ENCODE data around the gene SRPK3. TPM values are rescaled to one million over a fixed set of nuclear protein-coding genes. Genes with fewer than 3 reads are reported as not detected.

The SRPK3 gene
- total and polyA plus RNA-seq, 2 experiments from 2014 or later, result 0.15 TPM; not detected in 1

- Mint-ChIP-seq H3K36me3 (ENCODE audit: low read depth) (no peaks in the 10 kb centered on the region), H3K27ac (no peak overlapping the region), H3K9me3 (no peaks in the 10 kb centered on the region), H3K4me1 (peaks cover 7% of the 10 kb centered on the region; the same call in 2 of the 3 replicates), H3K4me3 (no peak overlapping the region), H3K27me3 (ENCODE audit: insufficient read depth, low read depth, poor library complexity) (peaks cover 8% of the 10 kb centered on the region)
- Histone ChIP-seq H3K4me3 (no peak overlapping the region), H3F3A (replicated peaks; ENCODE audit: low read depth) (no peaks in the 10 kb centered on the region), H3K9me2 (ENCODE audit: insufficient read depth) (no peaks in the 10 kb centered on the region), H3K4me2 (no peak overlapping the region), H3K4me1 (ENCODE audit: insufficient read depth) (no peaks in the 10 kb centered on the region), H4K20me1 (replicated peaks; ENCODE audit: insufficient read depth) (no peaks in the 10 kb centered on the region), H3K36me3 (ENCODE audit: insufficient read depth) (no peaks in the 10 kb centered on the region), H3K27ac (ENCODE audit: low read depth) (no peak overlapping the region), H3K79me2 (replicated peaks; ENCODE audit: insufficient read depth) (no peaks in the 10 kb centered on the region), H3K27me3 (ENCODE audit: insufficient read depth) (no peaks in the 10 kb centered on the region), H2AFZ (no peak overlapping the region)
- ATAC-seq (peak; percentile 24), DNase-seq (ENCODE audit: low spot score) (no peak)
- TF ChIP-seq CTCF (conservative IDR thresholded peaks at IDR 0.05; ENCODE audit: low read depth in 2 of 2) (peak; percentile 13 to 34; a peak in 2 of 4 replicates), EZH2 (IDR thresholded peaks at IDR 0.05; ENCODE audit: low read depth, unreplicated experiment) (no peak)
Measured at GRCh38 chrX:153778684-153779101, 2.1 kb upstream of the SRPK3 start.

- Mint-ChIP-seq H3K9me3 (no peaks in the 10 kb centered on the region), H3K27me3 (ENCODE audit: insufficient read depth, low read depth, poor library complexity) (peaks cover 8% of the 10 kb centered on the region), H3K4me3 (no peak overlapping the region), H3K36me3 (ENCODE audit: low read depth) (no peaks in the 10 kb centered on the region), H3K4me1 (peaks cover 7% of the 10 kb centered on the region; the same call in 2 of the 3 replicates), H3K27ac (peak overlapping the region; percentile 21; the same call in 1 of the 2 replicates)
- H3K79me2 ChIP-seq (replicated peaks; ENCODE audit: insufficient read depth), result no peaks in the 10 kb centered on the region
- no peaks in the 10 kb centered on the region for H3F3A ChIP-seq (replicated peaks; ENCODE audit: low read depth)
- no peaks in the 10 kb centered on the region for H3K4me1 ChIP-seq (ENCODE audit: insufficient read depth)
- no peaks in the 10 kb centered on the region for H4K20me1 ChIP-seq (replicated peaks; ENCODE audit: insufficient read depth)
- no peak overlapping the region for H3K4me3 ChIP-seq
- H3K27ac ChIP-seq (ENCODE audit: low read depth), result no peak overlapping the region
- no peak overlapping the region for H3K4me2 ChIP-seq
- no peaks in the 10 kb centered on the region for H3K27me3 ChIP-seq (ENCODE audit: insufficient read depth)
- ATAC-seq (no peak), DNase-seq (ENCODE audit: low spot score) (no peak)
- no peaks in the 10 kb centered on the region for H3K9me2 ChIP-seq (ENCODE audit: insufficient read depth)
- H3K36me3 ChIP-seq (ENCODE audit: insufficient read depth), result no peaks in the 10 kb centered on the region
- H2AFZ ChIP-seq, result no peak overlapping the region
- TF ChIP-seq POLR2AphosphoS5 (IDR thresholded peaks at IDR 0.05; ENCODE audit: low read depth) (no peak), REST (IDR thresholded peaks at IDR 0.05; ENCODE audit: unreplicated experiment) (no peak), NANOG (IDR thresholded peaks at IDR 0.05; ENCODE audit: borderline replicate concordance) (no peak), ETS1 (IDR thresholded peaks at IDR 0.05) (no peak), EZH2 (IDR thresholded peaks at IDR 0.05; ENCODE audit: low read depth, unreplicated experiment) (no peak), EZH2phosphoT487 (IDR thresholded peaks at IDR 0.05; ENCODE audit: unreplicated experiment) (no peak)
Measured at GRCh38 chrX:153779891-153780677, 757 bp upstream of the SRPK3 start.
